ENCODE measurements around the gene USH2A. TPM values are rescaled to one million over a fixed set of nuclear protein-coding genes. Genes with fewer than 3 reads are reported as not detected.

The USH2A gene
- total and polyA plus RNA-seq, 12 donors: 0.03 to 1.9 (median 0.16) TPM; not detected in 3

GRCh38 chr1:216246577-216247203 lies 176.6 kb downstream of the USH2A start:
- Histone ChIP-seq H3K9me3 (replicated peaks in 1 of 3) (no peaks in the 10 kb centered on the region), H3K36me3 (replicated peaks in 1 of 2) (no peaks in the 10 kb centered on the region), H3K4me1 (replicated peaks in 1 of 2) (no peaks in the 10 kb centered on the region), H3K27ac (no peak overlapping the region), H3K4me3 (no peak overlapping the region), H3K27me3 (no peaks in the 10 kb centered on the region)
- WGBS, 4 donors: 50 to 75% (median 70%) methylated on average over 4 of the region's 4 CpGs
- no peak for DNase-seq
- intact Hi-C loops (cut with DNase I): no loop called here
- TF ChIP-seq CTCF (IDR thresholded peaks at IDR 0.05) (no peak), POLR2A (IDR thresholded peaks at IDR 0.05) (no peak)

DNA sequence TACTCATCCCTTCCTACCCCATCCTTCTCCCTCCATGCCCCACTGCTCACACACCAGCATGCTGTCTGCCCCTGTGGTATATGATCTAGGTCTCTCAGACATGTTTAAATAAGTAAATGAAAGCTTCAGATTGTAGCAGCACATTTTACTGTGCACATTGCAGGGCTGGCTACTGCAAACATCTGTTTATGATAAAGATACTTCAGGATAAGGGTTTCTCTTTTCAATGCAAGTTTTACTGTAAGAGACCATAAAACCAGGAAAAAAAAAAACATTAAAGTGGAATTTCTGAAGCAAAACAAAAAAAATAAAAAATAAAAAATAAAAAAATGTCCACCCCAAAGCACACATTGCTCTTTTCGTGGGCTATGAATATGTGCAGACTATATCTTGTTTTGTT lies 184.4 kb downstream of the USH2A start:
- Histone ChIP-seq H3K4me3 (no peak overlapping the region), H3K36me3 (replicated peaks in 1 of 2) (no peaks in the 10 kb centered on the region), H3K27ac (no peak overlapping the region), H3K9me3 (replicated peaks in 1 of 3) (no peaks in the 10 kb centered on the region), H3K4me1 (replicated peaks in 1 of 2) (no peaks in the 10 kb centered on the region), H3K27me3 (no peaks in the 10 kb centered on the region)
- intact Hi-C loops (cut with DNase I): no loop called here
- 61 to 88% (median 80%) methylated on average over 1 of the region's 1 CpG for WGBS, 4 donors
- DNase-seq: no peak
- TF ChIP-seq POLR2A (IDR thresholded peaks at IDR 0.05) (no peak), CTCF (IDR thresholded peaks at IDR 0.05) (no peak)

- no peaks in the 10 kb centered on the region for H3K4me1 ChIP-seq (replicated peaks in 1 of 2)
- H3K9me3 ChIP-seq (replicated peaks in 1 of 3): no peaks in the 10 kb centered on the region
- DNase-seq: peak in 3 of 7 donors; percentile 3 to 23 (median 9)
- no peak overlapping the region for H3K27ac ChIP-seq
- intact Hi-C loops (cut with DNase I): no loop called here
- H3K36me3 ChIP-seq (replicated peaks in 1 of 2): no peaks in the 10 kb centered on the region
- no peak overlapping the region for H3K4me3 ChIP-seq
- H3K27me3 ChIP-seq: no peaks in the 10 kb centered on the region
- TF ChIP-seq POLR2A (IDR thresholded peaks at IDR 0.05) (no peak), CTCF (IDR thresholded peaks at IDR 0.05) (no peak)
- 19 to 29% (median 26%) methylated on average over 3 of the region's 3 CpGs for WGBS, 4 donors
Observed at GRCh38 chr1:216237927-216238542, 185.2 kb downstream of the USH2A start.

DNA sequence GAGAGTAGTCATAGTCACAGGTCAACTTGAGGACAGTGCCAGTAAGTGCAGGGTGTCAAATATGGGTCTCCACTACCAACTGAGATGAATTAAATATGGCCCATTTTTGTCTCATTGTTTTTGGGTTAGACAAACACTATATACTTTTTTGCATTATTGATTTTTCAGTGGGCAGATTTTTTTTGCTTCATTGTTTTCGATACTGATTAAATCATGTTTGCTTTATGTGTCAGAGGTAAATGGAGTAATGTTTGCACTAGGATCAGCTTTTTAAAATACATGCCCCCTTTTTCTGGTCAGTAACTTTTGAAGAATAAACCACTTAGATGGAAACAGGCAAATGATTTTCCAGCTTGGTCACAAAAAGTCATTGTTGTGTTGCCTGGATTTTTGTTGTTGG lies 199.0 kb downstream of the USH2A start:
- no peak for TF ChIP-seq CTCF (IDR thresholded peaks at IDR 0.05)
- no peak for TF ChIP-seq POLR2A (IDR thresholded peaks at IDR 0.05)
- Histone ChIP-seq H3K9me3 (replicated peaks in 1 of 3) (no peaks in the 10 kb centered on the region), H3K36me3 (replicated peaks in 1 of 2) (no peaks in the 10 kb centered on the region), H3K4me1 (replicated peaks in 1 of 2) (no peaks in the 10 kb centered on the region), H3K4me3 (no peak overlapping the region), H3K27me3 (no peaks in the 10 kb centered on the region), H3K27ac (no peak overlapping the region)
- DNase-seq: no peak
- intact Hi-C loops (cut with DNase I): no loop called here
- WGBS, 4 donors: 83 to 100% (median 93%) methylated on average over 1 of the region's 1 CpG

Measured in adrenal gland (tissue), 12 donors.